NCI-H526 (cell line): ENCODE results near the gene DCHS1.

Experiments
- DNase-seq, 2 experiments: peaks; one replicate each; lab custom pipeline; 2025; lab: John Stamatoyannopoulos, UW

DCHS1 gene

DNA sequence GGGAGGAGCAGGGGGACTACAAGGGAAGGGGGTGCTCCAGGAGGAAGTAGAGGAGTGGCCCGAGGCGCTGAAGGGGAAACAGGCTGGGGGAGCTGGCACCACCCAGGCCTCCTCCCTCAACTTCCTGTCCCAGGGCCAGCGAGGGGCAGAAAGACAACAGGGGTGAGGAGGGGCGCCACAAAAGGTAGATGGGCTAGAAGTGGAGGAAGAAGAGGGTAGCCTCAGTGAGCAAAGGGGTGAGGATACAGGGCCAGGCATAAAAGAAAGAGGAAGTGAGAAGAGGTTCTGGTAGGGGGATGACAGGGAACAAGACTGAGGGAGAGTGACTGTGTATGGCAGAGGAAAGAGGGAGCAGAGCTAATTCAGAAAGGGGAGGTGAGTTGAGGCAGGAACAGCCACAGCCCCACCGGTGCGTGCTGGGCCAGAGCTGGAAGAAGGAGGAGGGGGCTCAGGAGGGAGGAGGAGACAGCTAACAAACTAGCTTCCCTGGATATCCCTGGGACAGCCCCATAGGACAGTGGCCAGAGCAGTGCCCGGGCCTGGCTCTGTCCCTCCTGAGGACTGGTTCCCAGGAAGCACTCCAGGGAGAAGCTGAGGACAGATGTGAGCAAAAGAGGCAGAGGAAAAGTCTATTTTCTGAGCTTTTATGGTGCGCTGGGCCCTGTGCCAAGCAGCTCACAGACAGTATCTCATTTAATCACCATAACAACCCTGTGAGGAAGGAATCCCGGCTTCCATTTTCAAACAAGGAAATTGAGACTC, 8.5 kb downstream of the DCHS1 start:
- DNase-seq = no peak

DNA sequence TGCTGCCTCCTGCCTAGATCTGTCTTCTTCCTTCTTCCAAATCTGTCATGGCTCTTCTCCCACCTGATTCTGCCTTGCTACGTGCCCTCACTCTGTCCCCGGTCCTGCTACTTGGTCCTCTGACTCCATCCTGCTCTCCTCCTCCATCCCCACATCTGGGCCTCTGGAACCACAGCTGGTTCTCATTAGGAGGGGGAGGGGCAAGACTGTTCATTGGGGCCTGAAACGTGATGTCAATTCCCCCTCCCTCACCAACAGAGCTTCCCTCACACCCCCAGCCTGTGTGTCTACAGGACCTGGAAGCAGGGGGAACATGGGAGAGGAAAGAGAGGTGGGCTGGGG, 9.1 kb downstream of the DCHS1 start:
- no peak for DNase-seq

DNA sequence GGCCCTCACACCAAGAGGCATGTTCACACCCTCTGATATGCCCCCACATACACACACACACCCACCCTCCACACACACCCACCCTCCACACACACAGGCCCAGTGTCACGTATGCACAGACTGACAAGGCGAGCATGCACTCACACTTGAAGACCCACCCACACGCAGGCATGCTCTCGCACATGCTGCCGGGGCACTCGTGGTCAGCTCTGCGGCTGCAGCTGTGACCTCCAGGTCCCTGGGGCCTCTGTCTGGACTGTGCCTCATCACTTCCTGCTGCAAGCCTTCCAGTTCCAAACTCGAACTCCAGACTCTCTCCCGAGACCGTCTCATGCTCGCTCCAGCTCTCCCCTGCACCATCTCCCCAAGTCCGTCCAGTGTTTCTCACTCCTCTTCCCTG, 9.5 kb downstream of the DCHS1 start:
- DNase-seq = no peak

DNA sequence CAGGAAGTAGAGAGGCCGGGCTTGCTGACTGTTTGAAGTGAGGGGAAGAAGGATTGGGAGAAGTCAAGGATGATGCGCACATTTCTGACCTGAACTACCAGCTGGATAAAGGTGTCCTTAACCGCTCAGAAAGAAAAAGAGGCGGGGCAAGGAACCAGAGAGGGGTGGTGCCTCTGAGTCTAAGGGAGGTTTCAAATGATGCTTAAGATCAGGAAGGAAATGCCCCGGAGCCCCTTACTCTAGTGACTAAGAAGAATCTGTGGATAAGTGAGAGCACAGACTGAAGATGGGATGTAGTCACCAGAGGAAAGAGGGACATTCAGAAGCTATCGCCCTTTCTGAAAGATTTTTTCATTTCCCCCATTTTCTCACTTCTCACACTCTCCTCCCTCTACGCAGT, 12.7 kb downstream of the DCHS1 start:
- no peak for DNase-seq

DNA sequence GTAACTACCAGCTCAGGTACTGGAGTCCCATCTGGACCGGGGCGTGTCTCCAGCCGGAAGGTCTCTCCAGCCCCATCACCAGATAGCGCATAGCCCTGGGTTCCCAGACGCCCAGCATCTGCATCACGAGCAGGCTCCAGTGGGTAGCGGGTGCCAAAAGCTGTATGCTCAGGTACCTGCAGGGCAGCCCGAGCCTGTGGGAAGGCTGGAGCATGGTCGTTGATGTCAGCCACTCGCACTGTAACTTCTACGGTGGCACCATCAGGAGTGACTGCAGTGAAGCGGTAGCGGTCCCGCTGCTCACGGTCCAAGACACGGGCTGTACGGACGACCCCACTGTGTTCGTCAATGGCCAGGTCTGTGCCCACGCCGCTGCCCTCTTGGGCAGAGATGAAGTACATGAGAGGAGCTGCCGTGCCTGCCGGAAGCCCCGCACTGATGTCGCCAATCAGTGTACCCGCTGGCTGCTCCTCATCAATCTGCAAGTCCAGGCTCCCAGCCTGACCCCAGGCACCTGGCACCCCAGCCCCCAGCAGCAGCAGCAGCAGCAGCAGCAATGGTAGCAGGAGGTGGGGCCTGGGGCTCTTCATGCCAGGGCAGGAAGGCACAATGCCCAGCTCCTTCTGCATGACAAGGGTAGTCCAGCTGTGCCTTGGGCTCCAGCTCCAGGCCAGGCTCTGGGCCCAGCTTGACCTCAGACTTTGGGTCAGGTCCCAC, 14.5 kb downstream of the DCHS1 start:
- no peak for DNase-seq

DNA sequence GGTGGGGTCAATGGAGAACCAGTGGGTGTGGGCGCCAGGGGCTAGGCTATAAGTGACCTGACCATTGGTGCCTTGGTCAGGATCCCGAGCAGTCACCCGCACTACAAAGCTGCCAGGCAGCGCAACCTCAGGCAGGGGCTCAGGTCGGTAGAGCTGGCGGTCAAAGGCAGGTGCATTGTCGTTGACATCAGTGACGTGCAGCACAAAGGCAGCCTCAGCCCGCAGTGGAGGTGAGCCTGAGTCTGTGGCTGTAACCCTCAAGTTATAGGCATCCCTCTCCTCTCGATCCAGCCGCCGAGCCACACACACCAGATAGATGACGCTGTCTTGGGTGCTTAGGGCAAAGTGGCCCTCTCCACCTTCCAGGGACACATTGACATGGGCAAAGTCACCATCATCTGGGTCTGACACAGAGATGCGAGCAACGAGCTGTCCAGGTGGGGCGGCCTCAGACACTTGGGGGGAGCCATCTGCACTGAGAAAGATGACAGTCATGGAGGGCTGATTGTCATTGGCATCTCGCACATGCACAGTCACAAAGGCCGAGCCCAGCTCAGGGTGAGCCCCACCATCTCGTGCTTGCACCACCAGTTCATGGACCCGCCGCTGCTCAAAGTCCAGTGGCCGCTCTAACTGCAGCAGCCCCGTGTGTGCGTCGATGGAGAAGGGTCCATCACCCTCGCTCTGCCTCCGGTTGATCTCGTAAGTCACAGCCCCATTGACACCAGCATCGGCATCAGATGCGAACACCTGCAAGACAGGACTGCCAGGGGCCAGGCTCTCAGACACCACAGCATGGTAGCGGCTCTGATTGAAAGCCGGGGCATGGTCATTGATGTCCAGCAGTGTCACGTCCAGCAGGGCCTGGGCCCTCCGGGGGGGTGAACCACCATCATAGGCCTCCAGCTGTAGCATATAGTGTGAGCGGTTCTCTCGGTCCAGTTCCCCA, 15.3 kb downstream of the DCHS1 start:
- no peak for DNase-seq

DNA sequence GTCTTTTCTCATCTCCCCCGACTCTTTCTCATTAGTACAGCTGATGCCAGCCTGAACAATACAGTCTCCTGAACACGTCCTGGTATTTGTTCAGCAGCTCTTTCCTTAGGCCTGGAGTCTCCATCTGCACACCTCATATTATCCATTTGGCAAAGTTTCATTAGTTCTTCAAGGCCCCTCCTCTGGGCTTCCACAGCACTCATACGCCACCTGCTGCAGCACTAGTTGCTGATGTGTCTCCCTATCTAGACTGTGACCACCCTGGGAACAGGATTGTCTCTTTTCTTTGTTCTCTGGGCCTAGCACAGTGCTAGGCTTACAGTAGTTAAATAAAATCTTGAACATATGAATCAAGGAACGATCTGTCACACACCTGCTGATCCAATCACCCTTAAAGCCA, 17.2 kb downstream of the DCHS1 start:
- DNase-seq = no peak

DNA sequence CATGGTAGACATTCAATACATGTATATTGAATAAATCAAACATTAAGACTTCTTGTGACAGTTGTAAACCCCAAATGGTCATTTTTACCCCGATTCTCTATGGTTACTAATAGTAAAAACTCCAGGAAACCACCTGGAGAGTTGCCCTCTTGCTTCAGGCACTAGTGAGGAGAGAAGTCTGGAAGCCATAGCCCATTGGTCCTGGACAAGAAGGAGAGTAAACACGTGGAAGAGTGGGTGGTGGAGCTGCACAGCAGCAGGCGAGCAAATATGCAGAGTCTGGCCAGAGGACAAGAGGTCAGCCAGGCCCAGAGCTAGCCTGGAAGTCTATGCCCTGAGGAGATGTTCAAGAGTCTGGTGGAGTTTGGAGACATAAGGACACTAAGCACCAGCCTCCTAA, 17.7 kb downstream of the DCHS1 start:
- no peak for DNase-seq

DNA sequence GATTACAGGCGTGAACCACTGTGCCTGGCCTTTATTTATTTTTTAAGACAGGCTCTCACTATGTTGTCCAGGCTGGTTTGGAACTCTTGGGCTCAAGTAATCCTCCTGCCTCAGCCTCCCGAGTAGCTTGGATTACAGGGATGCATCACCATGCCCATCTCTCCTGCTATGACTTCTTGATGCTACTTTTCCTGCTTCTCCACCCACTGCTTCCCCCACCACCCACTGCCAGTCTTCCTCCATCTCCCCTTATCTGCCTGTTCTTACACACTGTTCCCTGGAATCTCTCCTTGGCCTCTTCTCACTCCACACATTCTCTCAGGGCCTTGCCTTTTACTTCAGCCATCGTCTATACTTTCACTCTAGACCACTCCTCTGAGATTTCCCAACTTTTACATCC, 19.1 kb downstream of the DCHS1 start:
- no peak for DNase-seq

DNA sequence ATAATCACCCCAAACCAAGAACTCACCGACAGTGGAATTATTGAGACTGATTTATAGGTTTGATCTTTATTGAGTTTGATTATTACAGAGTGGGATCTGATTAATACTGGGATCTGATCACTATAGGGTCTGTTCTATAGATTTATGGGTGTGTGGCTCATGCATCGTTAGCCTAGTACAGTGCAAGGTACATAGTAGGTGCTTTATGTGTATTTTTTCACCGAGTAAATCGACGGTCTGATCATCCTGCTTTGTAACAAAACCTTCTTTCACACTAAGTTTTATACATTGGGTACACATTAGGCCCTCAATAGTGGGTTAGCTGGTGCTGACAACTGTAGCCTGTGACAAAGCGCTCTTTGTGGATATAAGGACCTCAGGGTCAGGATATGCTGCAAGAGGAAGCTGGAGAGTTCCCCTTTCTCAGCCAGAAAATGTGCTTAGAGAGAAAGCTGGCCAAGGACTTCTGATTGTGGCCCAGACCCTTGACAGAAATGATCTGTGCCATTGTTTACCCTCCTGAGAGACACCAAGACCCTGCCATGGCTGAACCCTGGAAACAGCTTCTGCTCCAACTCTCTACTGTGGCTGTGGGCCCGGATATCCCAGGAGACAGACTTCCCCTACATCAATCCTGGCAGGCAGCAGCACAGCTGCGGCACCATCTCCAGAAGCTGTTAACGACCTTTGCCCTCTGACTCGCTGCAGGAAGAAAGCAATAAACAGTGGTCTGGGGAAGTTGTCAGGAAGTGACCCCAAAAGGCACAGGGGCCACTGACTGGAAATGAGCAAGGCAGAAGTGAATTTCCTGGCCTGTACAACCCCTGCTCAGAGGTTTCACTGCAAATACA, 20.3 kb downstream of the DCHS1 start:
- DNase-seq = peak; percentile 15 to 45

DNA sequence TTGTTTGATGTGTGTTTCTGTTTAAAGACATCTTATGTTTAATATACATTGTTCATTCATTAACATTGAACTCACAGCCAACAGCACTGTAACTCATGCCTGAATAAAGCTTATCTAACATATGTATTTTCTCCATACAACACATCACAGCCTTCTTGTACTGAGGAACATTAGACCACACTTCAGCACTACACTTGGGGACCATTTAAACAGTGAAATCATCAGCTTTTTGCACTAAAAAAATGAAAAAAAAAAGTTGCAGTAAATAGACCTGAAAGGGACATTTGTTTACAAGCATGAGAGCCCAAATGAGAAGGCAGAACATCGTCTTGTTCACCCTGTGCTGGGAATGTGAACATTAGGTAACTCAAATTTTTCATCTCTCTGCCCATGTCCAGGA, 21.1 kb downstream of the DCHS1 start:
- DNase-seq = no peak

DNA sequence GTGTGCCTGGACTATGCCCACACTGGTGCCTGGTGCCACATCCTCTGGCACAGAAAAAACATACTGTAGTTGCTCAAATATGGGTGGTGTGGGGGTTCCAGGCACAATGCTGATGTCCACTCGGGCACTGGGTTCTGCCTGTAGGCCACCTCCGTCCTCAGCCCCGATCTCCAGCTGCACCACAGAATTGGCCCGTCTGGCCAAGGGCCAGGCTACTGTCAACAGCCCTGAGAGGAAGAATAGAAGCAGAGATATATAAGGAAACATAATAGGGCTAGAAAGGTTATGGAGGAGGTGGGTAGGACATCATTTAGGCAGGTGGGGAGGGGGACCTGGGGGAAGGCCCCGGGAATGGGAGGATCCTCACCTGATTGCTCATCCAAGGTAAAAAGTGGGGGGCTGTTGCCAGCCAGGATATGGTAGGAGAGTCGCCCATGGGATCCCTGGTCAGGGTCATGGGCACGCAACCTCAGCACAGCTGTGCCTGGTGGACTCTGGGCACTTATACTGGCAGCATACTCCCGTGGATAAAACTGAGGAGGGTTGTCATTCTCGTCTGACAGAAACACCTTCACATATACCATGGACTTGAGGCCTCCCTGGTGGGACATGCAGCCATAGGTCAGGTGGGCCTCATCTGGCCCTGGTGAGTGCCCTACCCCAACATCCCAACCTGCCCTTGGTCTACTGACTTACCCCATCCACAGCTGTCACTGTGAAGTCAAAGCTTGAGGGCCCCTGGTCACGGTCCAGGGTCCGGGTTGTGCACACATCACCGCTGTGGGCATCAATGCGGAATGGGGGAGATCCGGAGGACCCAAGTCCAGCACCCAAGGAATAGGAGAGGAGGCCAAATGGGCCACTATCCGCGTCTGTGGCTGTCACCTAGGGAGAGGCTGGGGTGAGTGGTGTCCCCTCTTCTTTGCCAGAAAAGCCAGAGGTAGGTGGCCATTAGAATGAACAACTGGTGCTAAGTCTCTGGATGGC, 21.9 kb downstream of the DCHS1 start:
- DNase-seq = no peak

DNA sequence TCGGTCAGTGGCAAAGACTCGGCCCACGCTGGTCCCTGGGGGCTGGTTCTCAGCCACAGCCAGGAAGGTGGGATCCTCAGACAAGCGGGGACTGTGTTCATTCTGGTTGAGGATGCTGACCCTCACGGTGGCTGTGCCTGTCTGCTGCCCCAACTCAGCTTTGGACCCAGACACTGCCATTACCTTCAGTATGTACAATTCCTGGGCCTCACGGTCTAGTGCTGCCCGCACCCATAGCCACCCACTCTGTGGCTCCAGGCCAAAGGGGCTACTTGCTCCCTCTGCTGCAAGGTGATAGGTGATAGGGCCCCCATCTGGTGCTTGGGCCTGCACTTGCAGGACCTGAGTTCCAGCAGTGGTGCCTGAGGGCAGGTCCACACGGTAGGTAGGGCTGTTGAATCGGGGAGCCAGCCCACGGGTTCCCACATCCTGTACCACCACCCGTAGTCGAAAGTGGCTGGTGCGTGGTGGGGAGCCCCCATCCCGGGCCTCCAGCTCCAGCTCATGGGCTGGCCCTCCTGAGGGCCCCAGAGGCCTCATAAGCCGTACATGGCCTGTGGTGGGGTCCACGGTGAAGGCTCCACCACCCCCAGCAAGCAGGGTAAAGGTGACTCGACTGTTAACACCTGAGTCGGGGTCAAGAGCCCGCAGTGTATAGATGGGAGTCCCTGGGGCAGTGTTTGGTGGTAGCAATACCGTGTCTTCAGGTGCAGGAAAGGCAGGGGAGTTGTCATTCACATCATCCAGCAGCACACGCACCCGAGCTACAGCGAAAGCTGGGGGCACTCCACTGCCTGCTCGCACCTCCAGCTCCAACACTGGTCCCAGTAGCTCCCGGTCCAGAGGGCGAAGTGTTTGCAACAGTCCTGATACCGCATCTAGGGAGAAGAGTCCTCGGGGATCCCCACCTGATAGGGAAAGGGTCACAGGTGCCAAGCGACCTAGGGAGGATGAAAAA, 23.2 kb downstream of the DCHS1 start:
- no peak for DNase-seq

DNA sequence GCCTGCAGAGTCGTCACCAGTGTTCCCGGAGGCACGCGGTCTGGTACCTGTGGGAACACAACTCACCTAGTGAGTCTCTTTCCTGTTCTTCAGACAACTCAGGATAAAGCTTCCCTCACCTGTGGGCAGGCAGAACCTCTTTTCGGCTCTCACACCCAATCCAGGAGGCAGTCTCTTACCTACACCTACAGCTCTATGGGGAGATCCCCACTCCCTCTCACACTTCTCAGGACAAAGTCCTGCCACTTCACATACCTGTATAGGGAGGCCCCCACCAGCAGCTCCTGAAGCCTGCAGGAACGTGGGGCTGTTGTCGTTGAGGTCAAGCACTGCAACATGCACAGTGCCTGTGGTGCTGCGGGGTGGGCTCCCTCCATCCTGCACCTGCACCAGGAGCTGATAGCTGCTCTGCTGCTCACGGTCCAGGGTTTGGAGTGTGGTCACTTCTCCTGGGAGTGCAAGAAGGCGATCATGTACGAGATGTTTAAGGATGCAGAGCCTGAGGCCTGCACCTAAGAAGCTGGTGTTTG, 24.2 kb downstream of the DCHS1 start:
- DNase-seq = no peak

DNA sequence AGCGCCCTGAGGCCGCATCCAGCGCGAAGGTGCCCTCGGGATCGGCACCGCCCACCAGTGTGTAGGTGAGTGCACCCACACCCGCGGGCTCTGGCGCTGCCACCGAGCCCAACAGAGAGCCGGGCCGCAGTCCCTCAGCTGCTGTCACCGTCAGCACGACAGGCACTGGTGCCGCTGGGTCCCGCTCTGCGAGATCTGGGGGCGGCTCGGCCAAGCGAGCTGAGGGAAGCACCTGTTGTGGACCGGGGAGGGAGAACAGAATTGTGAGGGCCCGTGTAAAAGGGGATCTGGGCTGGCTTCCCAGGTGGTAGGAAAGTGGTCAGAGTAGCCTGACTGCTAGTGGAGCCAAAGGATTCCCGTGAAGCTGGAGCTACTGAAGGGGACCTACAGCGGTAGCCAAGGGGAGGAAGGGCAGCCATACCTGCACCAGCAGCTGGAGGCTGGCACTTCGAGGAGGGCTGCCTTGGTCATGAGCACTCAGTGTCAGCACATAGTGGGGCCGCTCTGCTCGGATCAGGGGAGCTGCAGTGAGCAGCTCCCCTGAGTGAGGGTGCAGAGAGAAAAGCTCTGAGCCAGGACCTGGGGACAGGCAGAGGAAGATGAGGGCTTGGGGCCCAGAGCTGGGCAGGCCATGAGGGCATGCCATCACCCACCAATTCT, 24.8 kb downstream of the DCHS1 start:
- no peak for DNase-seq

DNA sequence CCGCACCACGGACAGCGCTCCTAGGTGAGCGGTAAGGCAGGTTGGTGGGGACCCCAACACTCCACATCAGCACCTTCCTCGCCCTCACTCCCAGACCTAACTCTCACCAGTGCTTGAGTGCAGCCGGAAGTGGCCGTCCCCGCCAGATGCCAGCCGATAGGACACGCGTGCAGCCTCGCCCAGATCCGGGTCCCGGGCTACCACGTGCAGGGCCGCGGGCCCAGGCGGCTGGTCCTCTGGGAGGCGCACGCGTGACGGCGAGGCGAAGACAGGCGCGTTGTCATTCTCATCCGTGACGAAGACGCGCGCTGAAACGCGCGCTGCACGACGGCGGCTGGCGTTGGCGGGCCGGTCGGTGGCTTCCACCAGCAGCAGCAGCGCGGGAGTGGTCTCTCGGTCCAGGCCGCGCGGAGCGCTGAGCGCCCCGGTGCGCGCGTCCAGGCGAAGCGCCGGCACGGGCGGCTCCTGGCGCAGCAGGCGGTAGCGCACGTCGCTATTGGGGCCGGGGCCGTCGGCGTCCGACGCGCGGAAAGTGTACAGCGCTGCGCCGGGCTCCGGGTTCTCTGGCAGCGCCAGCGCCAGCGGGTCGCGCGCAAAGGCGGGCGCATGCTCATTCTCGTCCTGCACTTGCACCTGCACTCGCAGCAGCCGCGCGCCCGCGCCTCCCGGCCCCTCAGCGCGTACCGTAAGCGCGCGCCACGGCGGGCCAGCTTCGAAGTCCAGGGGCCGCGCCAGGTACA, 25.5 kb downstream of the DCHS1 start:
- DNase-seq = no peak

DNA sequence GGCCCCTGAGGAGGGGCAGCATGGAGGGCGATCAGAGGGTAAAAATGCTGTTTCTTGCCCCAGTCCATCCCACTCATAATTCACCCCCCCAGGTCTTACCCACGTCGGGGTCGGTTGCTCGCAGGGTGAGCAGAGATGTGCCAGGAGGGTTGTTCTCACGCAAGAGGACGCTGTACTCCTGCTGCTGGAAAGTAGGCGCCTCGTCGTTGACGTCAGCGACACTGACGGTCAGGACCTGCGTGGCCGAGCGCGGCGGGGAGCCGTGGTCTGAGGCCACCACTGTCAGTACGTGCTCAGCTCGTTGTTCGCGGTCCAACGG, 26.1 kb downstream of the DCHS1 start:
- DNase-seq = no peak

DNA sequence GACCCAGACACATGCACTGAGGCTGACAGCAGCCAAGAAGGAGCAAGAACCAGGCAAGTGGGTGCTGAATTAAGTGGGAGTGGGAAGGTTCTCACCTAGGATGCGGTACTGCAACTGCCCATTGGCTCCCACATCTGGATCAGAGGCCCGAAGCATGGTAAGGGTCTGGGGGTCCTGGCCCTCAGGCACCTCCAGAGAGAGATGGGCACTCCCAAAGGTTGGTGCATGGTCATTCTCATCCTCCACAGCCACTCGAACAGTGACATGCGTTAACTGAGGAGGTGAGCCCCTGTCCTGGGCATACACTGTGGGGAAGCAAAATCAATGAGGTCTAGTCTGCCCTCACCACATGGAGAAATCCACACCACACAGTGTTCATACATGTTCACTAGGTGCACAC, 27.1 kb downstream of the DCHS1 start:
- DNase-seq = no peak
